ENCODE measurements around the gene UCK1.

GRCh38 chr9:131567910-131568309 is 36.8 kb upstream of the UCK1 start:
- no peak for TF ChIP-seq CTCF (IDR thresholded peaks at IDR 0.05)
- TF ChIP-seq EZH2 (IDR thresholded peaks at IDR 0.05): no peak
